ENCODE measurements around the gene KATNB1.
A peak's percentile ranks its signal among the peaks of the same experiment; 100 is the strongest.

KATNB1 gene

GRCh38 chr16:57757326-57757786 is 21.8 kb downstream of the KATNB1 start:
- TF ChIP-seq CTCF (IDR thresholded peaks at IDR 0.05), result peak; percentile 94 to 97
- H3K4me3 ChIP-seq, result no peak overlapping the region
- peaks cover 0 to 90% (median 43%) of the 10 kb centered on the region in 3 donors for H3K36me3 ChIP-seq
- H3K9me3 ChIP-seq, result no peaks in the 10 kb centered on the region
- peak overlapping the region in 1 of 2 donors; percentile 35 for H3K27ac ChIP-seq
- peak; percentile 85 to 93 for DNase-seq
- intact Hi-C loops (cut with DNase I; ENCODE audit: low total_unique reads), result loop anchor here (5.0 to 10.0 kb wide), 2 partner anchors 105 to 237 kb away; no protein-coding TSS in a partner anchor
- no peaks in the 10 kb centered on the region for H3K27me3 ChIP-seq
- H3K4me1 ChIP-seq, result peaks cover 0 to 6% (median 2%) of the 10 kb centered on the region in 4 donors

GRCh38 chr16:57757883-57758282 is 22.3 kb downstream of the KATNB1 start:
- Histone ChIP-seq H3K27ac (peak overlapping the region in 1 of 2 donors; percentile 35), H3K4me1 (peaks cover 0 to 6% (median 2%) of the 10 kb centered on the region in 4 donors), H3K36me3 (peaks cover 0 to 90% (median 41%) of the 10 kb centered on the region in 3 donors), H3K27me3 (no peaks in the 10 kb centered on the region), H3K9me3 (no peaks in the 10 kb centered on the region), H3K4me3 (no peak overlapping the region)
- no peak for TF ChIP-seq CTCF (IDR thresholded peaks at IDR 0.05)
- intact Hi-C loops (cut with DNase I; ENCODE audit: low total_unique reads), result loop anchor here (5.0 to 10.0 kb wide), 2 partner anchors 104 to 237 kb away; no protein-coding TSS in a partner anchor
- DNase-seq, result no peak

GRCh38 chr16:57758331-57759117 is 23.0 kb downstream of the KATNB1 start:
- no peaks in the 10 kb centered on the region for H3K27me3 ChIP-seq
- intact Hi-C loops (cut with DNase I; ENCODE audit: low total_unique reads), result loop anchor here (5.0 to 10.0 kb wide), 2 partner anchors 104 to 236 kb away; no protein-coding TSS in a partner anchor
- peaks cover 0 to 6% (median 2%) of the 10 kb centered on the region in 4 donors for H3K4me1 ChIP-seq
- no peaks in the 10 kb centered on the region for H3K9me3 ChIP-seq
- no peak overlapping the region for H3K27ac ChIP-seq
- H3K36me3 ChIP-seq, result peaks cover 0 to 88% (median 39%) of the 10 kb centered on the region in 3 donors
- TF ChIP-seq CTCF (IDR thresholded peaks at IDR 0.05), result no peak
- H3K4me3 ChIP-seq, result no peak overlapping the region
- no peak for DNase-seq

DNA sequence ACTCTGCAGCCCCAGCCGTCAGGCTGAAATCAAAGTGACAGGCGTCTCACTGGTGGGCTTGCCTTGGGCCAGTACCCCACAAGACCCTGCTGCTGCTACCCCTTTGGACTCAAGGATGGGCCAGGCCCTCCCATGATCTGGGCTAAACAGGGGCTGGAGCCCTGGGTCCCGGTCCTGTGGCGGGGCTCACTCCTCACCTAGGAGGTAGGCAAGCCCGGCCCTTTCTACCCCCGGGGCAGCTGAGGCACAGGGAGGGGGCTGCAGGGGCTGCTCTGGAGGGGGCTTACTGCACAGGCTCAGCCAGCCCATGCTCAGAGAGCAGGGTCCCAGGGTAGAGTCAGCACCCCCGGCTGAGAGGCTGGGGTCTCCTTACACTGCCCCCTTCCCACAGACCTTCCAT is 23.6 kb downstream of the KATNB1 start:
- peaks cover 0 to 88% (median 42%) of the 10 kb centered on the region in 3 donors for H3K36me3 ChIP-seq
- H3K4me1 ChIP-seq, result peaks cover 0 to 6% (median 2%) of the 10 kb centered on the region in 4 donors
- no peak overlapping the region for H3K4me3 ChIP-seq
- DNase-seq, result no peak
- H3K27ac ChIP-seq, result no peak overlapping the region
- H3K9me3 ChIP-seq, result no peaks in the 10 kb centered on the region
- intact Hi-C loops (cut with DNase I; ENCODE audit: low total_unique reads), result loop anchor here (5.0 to 10.0 kb wide), 2 partner anchors 103 to 236 kb away; no protein-coding TSS in a partner anchor
- no peaks in the 10 kb centered on the region for H3K27me3 ChIP-seq
- no peak for TF ChIP-seq CTCF (IDR thresholded peaks at IDR 0.05)

DNA sequence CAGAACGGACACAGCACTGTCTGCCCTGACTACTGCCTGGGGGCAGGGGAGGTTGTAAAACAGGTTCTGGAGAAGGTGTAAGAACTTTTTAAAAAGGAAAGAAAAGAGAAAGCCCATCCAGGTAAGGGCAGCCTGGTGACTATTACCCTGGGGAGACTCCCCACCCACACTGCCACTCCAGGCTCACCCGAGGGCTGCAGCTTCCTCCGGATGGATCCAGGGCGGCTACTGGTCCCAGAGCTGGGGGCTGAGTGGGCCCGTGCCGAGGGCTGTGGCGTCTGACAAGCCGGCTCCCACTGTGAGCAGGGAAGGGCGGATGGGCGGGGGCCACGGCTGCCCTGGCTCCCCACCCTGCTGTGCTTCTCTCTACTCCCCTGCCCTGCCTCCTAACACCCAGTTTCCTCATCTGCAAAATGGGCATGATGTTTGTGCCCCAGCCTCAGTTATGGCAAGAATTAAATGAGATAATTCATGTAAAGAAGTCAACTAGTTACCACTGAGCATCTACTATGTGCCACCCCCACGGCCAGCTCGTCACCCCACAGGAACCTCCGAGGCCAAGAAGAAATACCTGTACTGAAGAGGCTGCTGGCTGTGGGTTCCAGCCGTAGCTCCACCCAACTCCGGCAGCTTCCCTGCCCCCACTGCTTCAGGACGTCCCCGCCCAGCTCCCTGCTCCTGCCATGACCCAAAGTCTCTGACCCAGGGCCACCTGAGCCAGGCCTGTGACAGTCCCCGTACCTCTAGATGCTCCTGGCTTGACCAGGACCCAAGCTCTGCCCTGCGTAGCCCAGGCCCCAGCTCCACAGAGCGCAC is 24.2 kb downstream of the KATNB1 start:
- Histone ChIP-seq H3K4me3 (no peak overlapping the region), H3K27ac (no peak overlapping the region), H3K4me1 (peaks cover 0 to 6% (median 3%) of the 10 kb centered on the region in 4 donors), H3K27me3 (no peaks in the 10 kb centered on the region), H3K36me3 (peaks cover 0 to 85% (median 43%) of the 10 kb centered on the region in 3 donors), H3K9me3 (no peaks in the 10 kb centered on the region)
- intact Hi-C loops (cut with DNase I; ENCODE audit: low total_unique reads), result loop anchor here (5.0 to 10.0 kb wide), 2 partner anchors 103 to 235 kb away; no protein-coding TSS in a partner anchor
- TF ChIP-seq CTCF (IDR thresholded peaks at IDR 0.05), result no peak
- no peak for DNase-seq

All from tibial artery (tissue), 4 donors.